HCT116 (cell line): ENCODE measurements around the gene RBMS1. TPM values are rescaled to one million over a fixed set of nuclear protein-coding genes. Genes with fewer than 3 reads are reported as not detected.

Source experiments
- ATAC-seq: fragments of 200-7000 bp; cut with Tn5 transposase; 2 replicates; pipeline ENCODE4 v1.9.1; 2020; ENCODE audit warnings: mild to moderate bottlenecking, moderate library complexity
- BruUV-seq: library from RNA; stranded (reverse); fragments of 400-500 nt; replicated peaks from 2 replicates; lab custom pipeline; 2021; lab: Mats Ljungman, UMichigan
- CTCF ChIA-PET: fragments of 300-600 bp; sonication (Branson Sonifier 250); formaldehyde crosslinking; loops from one replicate; lab custom pipeline; 2021; ENCODE audit warnings: antibody characterized with exemption; lab: Charles Lee
- POLR2A ChIA-PET: fragments of 300-600, 350-600 bp; sonication (Branson Sonifier 250); formaldehyde crosslinking; loops from one replicate; lab custom pipeline; 2021; ENCODE audit warnings: antibody characterized with exemption; lab: Charles Lee
- RAD21 ChIA-PET, 2 experiments: fragments of 300-600 bp; sonication (Branson Sonifier 250); formaldehyde crosslinking; loops; one replicate each; lab custom pipeline; 2023; ENCODE audit warnings: low total read pairs in 2 of 2; ENCODE audit not compliant: uncharacterized antibody in 2 of 2, unreplicated experiment in 2 of 2, low non-redundant PET in 1 of 2; lab: Charles Lee
- DNase-seq: peaks from one replicate; pipeline ENCODE4 v3.0.0-alpha.2; 2010; ENCODE audit warnings: low read depth, low spot score
- H2AFZ ChIP-seq: fragments of 200-600 bp; shearing (Covaris generic), sonication (generic); 2 replicates; pipeline ENCODE4 v1.6.1; 2017; ENCODE audit warnings: low read depth, mixed run types, mixed read lengths, antibody characterized with exemption, low read length; ENCODE audit not compliant: poor library complexity, severe bottlenecking
- H3K27ac ChIP-seq: 2 replicates; pipeline ENCODE4 v1.5.1; 2012; ENCODE audit warnings: low read depth, low read length
- H3K27me3 ChIP-seq: fragments of 200-600 bp; sonication (generic); 2 replicates; pipeline ENCODE4 v1.6.1; 2016; ENCODE audit warnings: mixed run types, low read length, mixed read lengths; ENCODE audit not compliant: insufficient read depth
- H3K36me3 ChIP-seq, 2 experiments: fragments of 200-500 bp in 1 of 2; fragments of 200-600 bp in 1 of 2; sonication (Bioruptor generic) in 1 of 2; sonication (generic) in 1 of 2; 2 replicates each; pipeline versions ENCODE4 v1.5.1 to v1.6.1; 2014 to 2016; ENCODE audit warnings: low read length in 2 of 2, inconsistent platforms in 1 of 2, mixed read lengths in 1 of 2, mixed run types in 1 of 2; ENCODE audit not compliant: insufficient read depth in 2 of 2, control insufficient read depth in 1 of 2
- H3K4me1 ChIP-seq, 2 experiments: fragments of 200-600 bp in 1 of 2; sonication (generic) in 1 of 2; 2 replicates each; pipeline versions ENCODE4 v1.5.1 to v1.6.1; 2012 to 2017; ENCODE audit warnings: low read length in 2 of 2, inconsistent platforms in 1 of 2, mild to moderate bottlenecking in 1 of 2, mixed read lengths in 1 of 2, mixed run types in 1 of 2, moderate library complexity in 1 of 2; ENCODE audit not compliant: insufficient read depth in 2 of 2, control insufficient read depth in 1 of 2
- H3K4me2 ChIP-seq: fragments of 200-600 bp; sonication (generic); 2 replicates; pipeline ENCODE4 v1.6.1; 2017; ENCODE audit warnings: mixed run types, low read length, mixed read lengths
- H3K4me3 ChIP-seq, 2 experiments: fragments of 200-600 bp in 1 of 2; sonication (generic) in 1 of 2; replicated peaks in 1 of 2; 2 replicates each; pipeline ENCODE4 v1.5.1; 2011 to 2016; ENCODE audit warnings: low read length in 2 of 2, control low read depth in 1 of 2, low read depth in 1 of 2, mild to moderate bottlenecking in 1 of 2, mixed read lengths in 1 of 2, mixed run types in 1 of 2
- H3K79me2 ChIP-seq: fragments of 200-600 bp; sonication (generic); 2 replicates; pipeline ENCODE4 v1.6.1; 2017; ENCODE audit warnings: mild to moderate bottlenecking, mixed run types, low read length, moderate library complexity, mixed read lengths; ENCODE audit not compliant: insufficient read depth
- H3K9ac ChIP-seq: fragments of 200-600 bp; sonication (generic); 2 replicates; pipeline ENCODE4 v1.6.1; 2016; ENCODE audit warnings: low read length, mixed read lengths
- H3K9me2 ChIP-seq: fragments of 200-600 bp; sonication (generic), shearing (Covaris generic); 2 replicates; pipeline ENCODE4 v1.6.1; 2017; ENCODE audit warnings: mixed run types, mild to moderate bottlenecking, moderate library complexity; ENCODE audit not compliant: insufficient read depth
- H3K9me3 ChIP-seq, 2 experiments: fragments of 200-500 bp in 1 of 2; fragments of 200-600 bp in 1 of 2; sonication (Bioruptor generic) in 1 of 2; sonication (generic) in 1 of 2; 2 replicates each; pipeline ENCODE4 v1.6.1; 2014 to 2017; ENCODE audit warnings: low read length in 2 of 2, mixed read lengths in 2 of 2, inconsistent platforms in 1 of 2, low read depth in 1 of 2, mild to moderate bottlenecking in 1 of 2, mixed run types in 1 of 2, moderate library complexity in 1 of 2; ENCODE audit not compliant: control insufficient read depth in 1 of 2, insufficient read depth in 1 of 2
- H4K20me1 ChIP-seq: fragments of 200-600 bp; sonication (generic), shearing (Covaris generic); 2 replicates; pipeline ENCODE4 v1.6.1; 2017; ENCODE audit warnings: mixed run types, mild to moderate bottlenecking, moderate library complexity; ENCODE audit not compliant: insufficient read depth
- ELF1 ChIP-seq: IDR thresholded peaks from 2 replicates; pipeline ENCODE4 v1.6.1; 2012; ENCODE audit warnings: low read depth, borderline replicate concordance
- EZH2phosphoT487 ChIP-seq: fragments of 200-600 bp; IDR thresholded peaks from 2 replicates; pipeline ENCODE4 v1.6.1; 2018; ENCODE audit warnings: antibody characterized with exemption, borderline replicate concordance
- FOSL1 ChIP-seq: IDR thresholded peaks from 2 replicates; pipeline ENCODE4 v1.6.1; 2012; ENCODE audit warnings: low read depth
- POLR2AphosphoS5 ChIP-seq: IDR thresholded peaks from 2 replicates; pipeline ENCODE4 v1.6.1; 2011; ENCODE audit warnings: mild to moderate bottlenecking, low read depth, low read length, moderate library complexity
- RAD21 ChIP-seq: IDR thresholded peaks from 2 replicates; pipeline ENCODE4 v1.6.1; 2012; ENCODE audit warnings: low read depth, mild to moderate bottlenecking
- SIN3A ChIP-seq: IDR thresholded peaks from 2 replicates; pipeline ENCODE4 v1.6.1; 2012; ENCODE audit warnings: low read depth
- SRF ChIP-seq: IDR thresholded peaks from 2 replicates; pipeline ENCODE4 v1.6.1; 2012; ENCODE audit warnings: low read depth
- YY1 ChIP-seq: IDR thresholded peaks from 2 replicates; pipeline ENCODE4 v1.6.1; 2011; ENCODE audit warnings: low read length, low read depth, moderate library complexity, mild to moderate bottlenecking; ENCODE audit not compliant: insufficient replicate concordance; ENCODE audit errors: extremely low read depth
- intact Hi-C: fragments of 100-400 bp; cut with micrococcal nuclease; formaldehyde crosslinking; loops from 2 replicates; pipeline ENCODE4 v1.10.0; 2022
- total RNA-seq: library from RNA; stranded (reverse); gene quantifications from one replicate; pipeline ENCODE4 v1.2.1, GENCODE V29; 2021; ENCODE audit not compliant: unreplicated experiment
- TF ChIP-seq, protein P1 (sequence below): IDR thresholded peaks from 2 replicates; pipeline ENCODE4 v1.6.1; 2012; ENCODE audit warnings: low read depth
- TF ChIP-seq, protein P2 (sequence below): IDR thresholded peaks from 2 replicates; pipeline ENCODE4 v1.6.1; 2011; ENCODE audit warnings: mild to moderate bottlenecking, low read length, moderate library complexity; ENCODE audit not compliant: insufficient replicate concordance; ENCODE audit errors: extremely low read depth

Gene RBMS1
- total RNA-seq, 1 experiment from 2014 or later = 17.6 TPM

- POLR2A ChIA-PET = no interaction called here
- Histone ChIP-seq H3K27ac (no peak overlapping the region), H3K79me2 (no peaks in the 10 kb centered on the region), H3K4me3 (no peak overlapping the region), H3K27me3 (no peaks in the 10 kb centered on the region), H2AFZ (no peak overlapping the region), H3K4me1 (no peaks in the 10 kb centered on the region), H3K4me2 (no peak overlapping the region), H3K9me3 (no peaks in the 10 kb centered on the region), H3K9ac (no peak overlapping the region), H3K36me3 (no peaks in the 10 kb centered on the region), H4K20me1 (no peaks in the 10 kb centered on the region), H3K9me2 (no peaks in the 10 kb centered on the region)
- CTCF ChIA-PET = no interaction called here
- ATAC-seq = no peak
- DNase-seq = no peak
- intact Hi-C loops = no loop called here
- TF ChIP-seq YY1 (no peak), POLR2AphosphoS5 (no peak), RAD21 (no peak), EZH2phosphoT487 (no peak), ELF1 (no peak), SRF (no peak), FOSL1 (no peak), SIN3A (no peak)
- TF ChIP-seq, protein P1, sequence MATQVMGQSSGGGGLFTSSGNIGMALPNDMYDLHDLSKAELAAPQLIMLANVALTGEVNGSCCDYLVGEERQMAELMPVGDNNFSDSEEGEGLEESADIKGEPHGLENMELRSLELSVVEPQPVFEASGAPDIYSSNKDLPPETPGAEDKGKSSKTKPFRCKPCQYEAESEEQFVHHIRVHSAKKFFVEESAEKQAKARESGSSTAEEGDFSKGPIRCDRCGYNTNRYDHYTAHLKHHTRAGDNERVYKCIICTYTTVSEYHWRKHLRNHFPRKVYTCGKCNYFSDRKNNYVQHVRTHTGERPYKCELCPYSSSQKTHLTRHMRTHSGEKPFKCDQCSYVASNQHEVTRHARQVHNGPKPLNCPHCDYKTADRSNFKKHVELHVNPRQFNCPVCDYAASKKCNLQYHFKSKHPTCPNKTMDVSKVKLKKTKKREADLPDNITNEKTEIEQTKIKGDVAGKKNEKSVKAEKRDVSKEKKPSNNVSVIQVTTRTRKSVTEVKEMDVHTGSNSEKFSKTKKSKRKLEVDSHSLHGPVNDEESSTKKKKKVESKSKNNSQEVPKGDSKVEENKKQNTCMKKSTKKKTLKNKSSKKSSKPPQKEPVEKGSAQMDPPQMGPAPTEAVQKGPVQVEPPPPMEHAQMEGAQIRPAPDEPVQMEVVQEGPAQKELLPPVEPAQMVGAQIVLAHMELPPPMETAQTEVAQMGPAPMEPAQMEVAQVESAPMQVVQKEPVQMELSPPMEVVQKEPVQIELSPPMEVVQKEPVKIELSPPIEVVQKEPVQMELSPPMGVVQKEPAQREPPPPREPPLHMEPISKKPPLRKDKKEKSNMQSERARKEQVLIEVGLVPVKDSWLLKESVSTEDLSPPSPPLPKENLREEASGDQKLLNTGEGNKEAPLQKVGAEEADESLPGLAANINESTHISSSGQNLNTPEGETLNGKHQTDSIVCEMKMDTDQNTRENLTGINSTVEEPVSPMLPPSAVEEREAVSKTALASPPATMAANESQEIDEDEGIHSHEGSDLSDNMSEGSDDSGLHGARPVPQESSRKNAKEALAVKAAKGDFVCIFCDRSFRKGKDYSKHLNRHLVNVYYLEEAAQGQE = no peak
- TF ChIP-seq, protein P2, sequence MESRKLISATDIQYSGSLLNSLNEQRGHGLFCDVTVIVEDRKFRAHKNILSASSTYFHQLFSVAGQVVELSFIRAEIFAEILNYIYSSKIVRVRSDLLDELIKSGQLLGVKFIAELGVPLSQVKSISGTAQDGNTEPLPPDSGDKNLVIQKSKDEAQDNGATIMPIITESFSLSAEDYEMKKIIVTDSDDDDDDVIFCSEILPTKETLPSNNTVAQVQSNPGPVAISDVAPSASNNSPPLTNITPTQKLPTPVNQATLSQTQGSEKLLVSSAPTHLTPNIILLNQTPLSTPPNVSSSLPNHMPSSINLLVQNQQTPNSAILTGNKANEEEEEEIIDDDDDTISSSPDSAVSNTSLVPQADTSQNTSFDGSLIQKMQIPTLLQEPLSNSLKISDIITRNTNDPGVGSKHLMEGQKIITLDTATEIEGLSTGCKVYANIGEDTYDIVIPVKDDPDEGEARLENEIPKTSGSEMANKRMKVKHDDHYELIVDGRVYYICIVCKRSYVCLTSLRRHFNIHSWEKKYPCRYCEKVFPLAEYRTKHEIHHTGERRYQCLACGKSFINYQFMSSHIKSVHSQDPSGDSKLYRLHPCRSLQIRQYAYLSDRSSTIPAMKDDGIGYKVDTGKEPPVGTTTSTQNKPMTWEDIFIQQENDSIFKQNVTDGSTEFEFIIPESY = no peak
- no TSS peak for BruUV-seq
- RAD21 ChIA-PET = no interaction called here
Observed at GRCh38 chr2:160509016-160509415, 15.4 kb upstream of the RBMS1 start.
